Transverse colon (tissue), 3 donors: ENCODE results near the gene MRC1.

Experiments
- POLR2A ChIP-seq: fragments of 450-650 bp; IDR thresholded peaks from one replicate; pipeline ENCODE4 v1.6.1; 2016; ENCODE audit warnings: antibody characterized with exemption, mild to moderate bottlenecking, moderate library complexity
- TF ChIP-seq, protein P1 (sequence below), 5 experiments: fragments of 200-600 bp in 3 of 5; fragments of 450-650 bp in 2 of 5; sonication (generic) in 3 of 5; IDR thresholded peaks; 1 replicate in 2 of 5; 2 replicates in 3 of 5; pipeline ENCODE4 v1.5.1; 2016 to 2017; ENCODE audit warnings: antibody characterized with exemption in 5 of 5, inconsistent platforms in 3 of 5, mild to moderate bottlenecking in 2 of 5, moderate library complexity in 1 of 5

- no peak for TF ChIP-seq POLR2A
- TF ChIP-seq, protein P1, sequence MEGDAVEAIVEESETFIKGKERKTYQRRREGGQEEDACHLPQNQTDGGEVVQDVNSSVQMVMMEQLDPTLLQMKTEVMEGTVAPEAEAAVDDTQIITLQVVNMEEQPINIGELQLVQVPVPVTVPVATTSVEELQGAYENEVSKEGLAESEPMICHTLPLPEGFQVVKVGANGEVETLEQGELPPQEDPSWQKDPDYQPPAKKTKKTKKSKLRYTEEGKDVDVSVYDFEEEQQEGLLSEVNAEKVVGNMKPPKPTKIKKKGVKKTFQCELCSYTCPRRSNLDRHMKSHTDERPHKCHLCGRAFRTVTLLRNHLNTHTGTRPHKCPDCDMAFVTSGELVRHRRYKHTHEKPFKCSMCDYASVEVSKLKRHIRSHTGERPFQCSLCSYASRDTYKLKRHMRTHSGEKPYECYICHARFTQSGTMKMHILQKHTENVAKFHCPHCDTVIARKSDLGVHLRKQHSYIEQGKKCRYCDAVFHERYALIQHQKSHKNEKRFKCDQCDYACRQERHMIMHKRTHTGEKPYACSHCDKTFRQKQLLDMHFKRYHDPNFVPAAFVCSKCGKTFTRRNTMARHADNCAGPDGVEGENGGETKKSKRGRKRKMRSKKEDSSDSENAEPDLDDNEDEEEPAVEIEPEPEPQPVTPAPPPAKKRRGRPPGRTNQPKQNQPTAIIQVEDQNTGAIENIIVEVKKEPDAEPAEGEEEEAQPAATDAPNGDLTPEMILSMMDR (IDR thresholded peaks at IDR 0.05) = no peak
Measured at GRCh38 chr10:17789396-17789795, 19.8 kb upstream of the MRC1 start.
